ENCODE data around the gene LENG8.

LENG8 gene

GRCh38 chr19:54464044-54464629 lies 15.1 kb downstream of the LENG8 start:
- Histone ChIP-seq H3K14ac (ENCODE audit: low read length) (no peak overlapping the region), H3K4me1 (ENCODE audit: control insufficient read depth in 2 of 2, insufficient read depth in 1 of 2, low read depth in 1 of 2, low read length in 2 of 2) (peaks cover 2 to 3% of the 10 kb centered on the region in 2 donors), H3K18ac (ENCODE audit: low read length) (peak overlapping the region; percentile 95), H3K27ac (replicated peaks; ENCODE audit: low read length) (peak overlapping the region; percentile 98), H3K4me2 (ENCODE audit: insufficient read depth, low read length, poor library complexity, severe bottlenecking) (peak overlapping the region; percentile 96), H4K8ac (ENCODE audit: low read depth, low read length) (no peak overlapping the region), H2AK5ac (ENCODE audit: low read depth, low read length) (no peak overlapping the region), H3K23ac (ENCODE audit: low read depth, low read length, poor library complexity) (peak overlapping the region; percentile 31), H2BK12ac (ENCODE audit: low read length) (no peak overlapping the region), H2BK120ac (ENCODE audit: low read depth, low read length) (no peak overlapping the region), H3K36me3 (replicated peaks in 1 of 2; ENCODE audit: control insufficient read depth in 2 of 2, insufficient read depth in 2 of 2, low read length in 2 of 2) (peaks cover 20 to 31% of the 10 kb centered on the region in 2 donors), H2BK5ac (ENCODE audit: low read length) (peak overlapping the region; percentile 94), H4K91ac (ENCODE audit: low read depth, low read length, poor library complexity) (no peak overlapping the region), H3K4ac (ENCODE audit: low read length) (no peak overlapping the region), H3K27me3 (ENCODE audit: control insufficient read depth in 3 of 3, insufficient read depth in 3 of 3, low read depth in 1 of 3, low read length in 3 of 3) (peaks cover 0 to 6% (median 0%) of the 10 kb centered on the region in 3 experiments), H2AFZ (ENCODE audit: low read length) (peak overlapping the region; percentile 99), H2BK15ac (ENCODE audit: low read length) (peak overlapping the region; percentile 49), H3K9me3 (replicated peaks in 1 of 2; ENCODE audit: control insufficient read depth in 2 of 2, insufficient read depth in 1 of 2, low read depth in 1 of 2, low read length in 2 of 2) (no peaks in the 10 kb centered on the region), H3K4me3 (ENCODE audit: low read length in 2 of 2) (peak overlapping the region; percentile 69 to 92), H3K79me1 (ENCODE audit: low read depth, low read length) (peaks cover 2% of the 10 kb centered on the region), H3K9ac (ENCODE audit: low read depth, low read length, poor library complexity) (peak overlapping the region; percentile 60)
- DNase-seq (ENCODE audit: low spot score) = peak; percentile 91
- no CpG with 5 or more reads among the region's 26 CpGs for WGBS, 2 donors (ENCODE audit: extremely low coverage in 2 of 2, insufficient read length in 2 of 2, insufficient replicate concordance in 1 of 2)

- H3K4ac ChIP-seq (ENCODE audit: low read length) = no peak overlapping the region
- DNase-seq (ENCODE audit: low spot score) = peak; percentile 88
- no peaks in the 10 kb centered on the region for H3K9me3 ChIP-seq (replicated peaks in 1 of 2; ENCODE audit: control insufficient read depth in 2 of 2, insufficient read depth in 1 of 2, low read depth in 1 of 2, low read length in 2 of 2)
Observed at GRCh38 chr19:54464630-54465425, 15.8 kb downstream of the LENG8 start.

GRCh38 chr19:54465426-54466109 lies 16.6 kb downstream of the LENG8 start:
- Histone ChIP-seq H2AK5ac (ENCODE audit: low read depth, low read length) (peak overlapping the region; percentile 84), H2BK15ac (ENCODE audit: low read length) (peak overlapping the region; percentile 74), H2AFZ (ENCODE audit: low read length) (no peak overlapping the region), H4K91ac (ENCODE audit: low read depth, low read length, poor library complexity) (no peak overlapping the region), H3K4me1 (ENCODE audit: control insufficient read depth in 2 of 2, insufficient read depth in 1 of 2, low read depth in 1 of 2, low read length in 2 of 2) (peaks cover 2 to 11% of the 10 kb centered on the region in 2 donors), H3K4ac (ENCODE audit: low read length) (no peak overlapping the region), H2BK12ac (ENCODE audit: low read length) (peak overlapping the region; percentile 41), H3K18ac (ENCODE audit: low read length) (peak overlapping the region; percentile 39), H3K4me3 (ENCODE audit: low read length in 2 of 2) (no peak overlapping the region), H2BK120ac (ENCODE audit: low read depth, low read length) (no peak overlapping the region), H2BK5ac (ENCODE audit: low read length) (no peak overlapping the region), H3K14ac (ENCODE audit: low read length) (no peak overlapping the region), H4K8ac (ENCODE audit: low read depth, low read length) (peak overlapping the region; percentile 96), H3K4me2 (ENCODE audit: insufficient read depth, low read length, poor library complexity, severe bottlenecking) (peak overlapping the region; percentile 96), H3K9ac (ENCODE audit: low read depth, low read length, poor library complexity) (no peak overlapping the region), H3K79me1 (ENCODE audit: low read depth, low read length) (no peaks in the 10 kb centered on the region), H3K23ac (ENCODE audit: low read depth, low read length, poor library complexity) (peak overlapping the region; percentile 80), H3K27me3 (ENCODE audit: control insufficient read depth in 3 of 3, insufficient read depth in 3 of 3, low read depth in 1 of 3, low read length in 3 of 3) (peaks cover 0 to 18% (median 0%) of the 10 kb centered on the region in 3 experiments), H3K27ac (replicated peaks; ENCODE audit: low read length) (no peak overlapping the region), H3K36me3 (replicated peaks in 1 of 2; ENCODE audit: control insufficient read depth in 2 of 2, insufficient read depth in 2 of 2, low read length in 2 of 2) (peaks cover 13 to 19% of the 10 kb centered on the region in 2 donors), H3K9me3 (replicated peaks in 1 of 2; ENCODE audit: control insufficient read depth in 2 of 2, insufficient read depth in 1 of 2, low read depth in 1 of 2, low read length in 2 of 2) (no peaks in the 10 kb centered on the region)
- no peak for DNase-seq (ENCODE audit: low spot score)
- no CpG with 5 or more reads among the region's 49 CpGs for WGBS, 2 donors (ENCODE audit: extremely low coverage in 2 of 2, insufficient read length in 2 of 2, insufficient replicate concordance in 1 of 2)

More at GRCh38 chr19:54464630-54465425, 15.8 kb downstream of the LENG8 start:
- H2BK15ac ChIP-seq (ENCODE audit: low read length) = peak overlapping the region; percentile 74
- peak overlapping the region; percentile 69 to 92 for H3K4me3 ChIP-seq (ENCODE audit: low read length in 2 of 2)
- H2AK5ac ChIP-seq (ENCODE audit: low read depth, low read length) = peak overlapping the region; percentile 84
- peak overlapping the region; percentile 95 for H3K18ac ChIP-seq (ENCODE audit: low read length)
- peak overlapping the region; percentile 99 for H2AFZ ChIP-seq (ENCODE audit: low read length)
- no peak overlapping the region for H4K91ac ChIP-seq (ENCODE audit: low read depth, low read length, poor library complexity)
- peaks cover 14 to 24% of the 10 kb centered on the region in 2 donors for H3K36me3 ChIP-seq (replicated peaks in 1 of 2; ENCODE audit: control insufficient read depth in 2 of 2, insufficient read depth in 2 of 2, low read length in 2 of 2)
- no peak overlapping the region for H3K14ac ChIP-seq (ENCODE audit: low read length)
- peak overlapping the region; percentile 96 for H4K8ac ChIP-seq (ENCODE audit: low read depth, low read length)
- peak overlapping the region; percentile 94 for H2BK5ac ChIP-seq (ENCODE audit: low read length)
- H3K27ac ChIP-seq (replicated peaks; ENCODE audit: low read length) = peak overlapping the region; percentile 98
- no peaks in the 10 kb centered on the region for H3K79me1 ChIP-seq (ENCODE audit: low read depth, low read length)
- no peak overlapping the region for H2BK12ac ChIP-seq (ENCODE audit: low read length)
- H3K9ac ChIP-seq (ENCODE audit: low read depth, low read length, poor library complexity) = peak overlapping the region; percentile 65
- H3K4me2 ChIP-seq (ENCODE audit: insufficient read depth, low read length, poor library complexity, severe bottlenecking) = peak overlapping the region; percentile 96
- peaks cover 2 to 9% of the 10 kb centered on the region in 2 donors for H3K4me1 ChIP-seq (ENCODE audit: control insufficient read depth in 2 of 2, insufficient read depth in 1 of 2, low read depth in 1 of 2, low read length in 2 of 2)
- no peak overlapping the region for H2BK120ac ChIP-seq (ENCODE audit: low read depth, low read length)
- peak overlapping the region; percentile 80 for H3K23ac ChIP-seq (ENCODE audit: low read depth, low read length, poor library complexity)
- H3K27me3 ChIP-seq (ENCODE audit: control insufficient read depth in 3 of 3, insufficient read depth in 3 of 3, low read depth in 1 of 3, low read length in 3 of 3) = peaks cover 0 to 13% (median 0%) of the 10 kb centered on the region in 3 experiments
- WGBS, 2 donors (ENCODE audit: extremely low coverage in 2 of 2, insufficient read length in 2 of 2, insufficient replicate concordance in 1 of 2) = no CpG with 5 or more reads among the region's 87 CpGs
